Breast epithelium (tissue), 4 donors: ENCODE measurements around the gene CLEC17A. TPM values are rescaled to one million over a fixed set of nuclear protein-coding genes. Genes with fewer than 3 reads are reported as not detected.
"Not testable (repeated sequence)": the region's sequence is repeated elsewhere in the genome, so short reads cannot be mapped to it uniquely, and the experiment has no call there.

Source experiments
- DNase-seq, 2 donors: peaks; one replicate each; pipeline ENCODE4 v3.0.0-alpha.2; 2019; ENCODE audit warnings: low spot score in 2 of 2
- H3K27ac ChIP-seq, 2 donors: fragments of 200-600 bp; sonication (generic) in 1 of 2; one replicate each; pipeline ENCODE4 v1.5.1; 2016 to 2019; ENCODE audit warnings: mild to moderate bottlenecking in 1 of 2
- H3K27me3 ChIP-seq, 2 donors: fragments of 200-600 bp; sonication (generic) in 1 of 2; one replicate each; pipeline versions ENCODE4 v1.5.1 to v1.6.0; 2017 to 2019; ENCODE audit warnings: control low read depth in 1 of 2, mild to moderate bottlenecking in 1 of 2
- H3K36me3 ChIP-seq: fragments of 200-600 bp; one replicate; pipeline ENCODE4 v1.5.1; 2019
- H3K4me1 ChIP-seq, 2 donors: fragments of 200-600 bp; sonication (generic); one replicate each; pipeline ENCODE4 v1.5.1; 2016 to 2019; ENCODE audit warnings: control low read depth in 1 of 2
- H3K4me3 ChIP-seq, 3 donors: fragments of 200-600 bp; sonication (generic); 1 replicate in 2 of 3; 2 replicates in 1 of 3; pipeline ENCODE4 v1.5.1; 2016 to 2019; ENCODE audit warnings: mild to moderate bottlenecking in 3 of 3, moderate library complexity in 2 of 3
- H3K9me3 ChIP-seq, 2 donors: fragments of 200-600 bp; sonication (generic) in 1 of 2; one replicate each; pipeline ENCODE4 v1.5.1; 2016 to 2019; ENCODE audit warnings: control low read depth in 1 of 2
- CTCF ChIP-seq, 3 donors: fragments of 450-650 bp; IDR thresholded peaks; one replicate each; pipeline ENCODE4 v1.5.1; 2016 to 2017; ENCODE audit warnings: antibody characterized with exemption in 3 of 3, mild to moderate bottlenecking in 3 of 3, moderate library complexity in 3 of 3
- POLR2A ChIP-seq: fragments of 450-650 bp; IDR thresholded peaks from one replicate; pipeline ENCODE4 v1.6.1; 2016; ENCODE audit warnings: antibody characterized with exemption, mild to moderate bottlenecking, moderate library complexity
- POLR2AphosphoS5 ChIP-seq, 3 donors: sonication (generic); formaldehyde crosslinking; IDR thresholded peaks; one replicate each; pipeline ENCODE4 v1.6.1; 2017; ENCODE audit warnings: antibody characterized with exemption in 3 of 3
- intact Hi-C: fragments of 100-400 bp; cut with DNase I; formaldehyde crosslinking; loops from one replicate; pipeline ENCODE4 v1.15.1; 2023; ENCODE audit warnings: low total_unique reads
- total RNA-seq, 3 donors: library from RNA; depleted of rRNA; stranded (reverse); fragments of >200 nt; gene quantifications; one replicate each; pipeline ENCODE4 v1.1.0, GENCODE V29; 2016

CLEC17A gene
- total RNA-seq, 3 donors from 2014 or later: not detected

- H3K4me3 ChIP-seq: no peak overlapping the region
- no peaks in the 10 kb centered on the region for H3K4me1 ChIP-seq
- no peak for TF ChIP-seq CTCF (IDR thresholded peaks at IDR 0.05)
- TF ChIP-seq POLR2AphosphoS5 (IDR thresholded peaks at IDR 0.05): no peak
- TF ChIP-seq POLR2A: no peak
- intact Hi-C loops: no loop called here
- H3K27me3 ChIP-seq: no peaks in the 10 kb centered on the region
- H3K27ac ChIP-seq: no peak overlapping the region
- no peaks in the 10 kb centered on the region for H3K9me3 ChIP-seq
- no peaks in the 10 kb centered on the region for H3K36me3 ChIP-seq
- no peak for DNase-seq
Observed at GRCh38 chr19:14576363-14576762, 6.5 kb upstream of the CLEC17A start.

- Histone ChIP-seq H3K4me1 (no peaks in the 10 kb centered on the region), H3K36me3 (no peaks in the 10 kb centered on the region), H3K4me3 (no peak overlapping the region), H3K27me3 (no peaks in the 10 kb centered on the region), H3K27ac (no peak overlapping the region), H3K9me3 (no peaks in the 10 kb centered on the region)
- intact Hi-C loops: no loop called here
- no peak for TF ChIP-seq POLR2A
- no peak for TF ChIP-seq CTCF (IDR thresholded peaks at IDR 0.05)
- TF ChIP-seq POLR2AphosphoS5 (IDR thresholded peaks at IDR 0.05): no peak
- DNase-seq: no peak
Observed at GRCh38 chr19:14577264-14577663, 5.6 kb upstream of the CLEC17A start.

GRCh38 chr19:14577885-14578427, 4.9 kb upstream of the CLEC17A start:
- intact Hi-C loops: no loop called here

GRCh38 chr19:14580623-14581237, 2.2 kb upstream of the CLEC17A start:
- no peaks in the 10 kb centered on the region for H3K27me3 ChIP-seq
- no peaks in the 10 kb centered on the region for H3K9me3 ChIP-seq
- no peak for TF ChIP-seq POLR2A
- TF ChIP-seq CTCF (IDR thresholded peaks at IDR 0.05): no peak
- TF ChIP-seq POLR2AphosphoS5 (IDR thresholded peaks at IDR 0.05): no peak
- H3K27ac ChIP-seq: no peak overlapping the region
- H3K4me3 ChIP-seq: no peak overlapping the region
- no peaks in the 10 kb centered on the region for H3K4me1 ChIP-seq
- no peaks in the 10 kb centered on the region for H3K36me3 ChIP-seq
- intact Hi-C loops: no loop called here
- no peak for DNase-seq

More at GRCh38 chr19:14577885-14578427, 4.9 kb upstream of the CLEC17A start:
- Histone ChIP-seq H3K9me3 (no peaks in the 10 kb centered on the region), H3K4me1 (no peaks in the 10 kb centered on the region), H3K36me3 (no peaks in the 10 kb centered on the region), H3K27me3 (no peaks in the 10 kb centered on the region), H3K4me3 (no peak overlapping the region), H3K27ac (no peak overlapping the region)
- no peak for DNase-seq
- no peak for TF ChIP-seq CTCF (IDR thresholded peaks at IDR 0.05)
- no peak for TF ChIP-seq POLR2AphosphoS5 (IDR thresholded peaks at IDR 0.05)
- no peak for TF ChIP-seq POLR2A

GRCh38 chr19:14584372-14584771, 1.5 kb downstream of the CLEC17A start:
- H3K4me3 ChIP-seq, H3K27ac ChIP-seq: not testable (repeated sequence)

GRCh38 chr19:14585187-14585586, 2.3 kb downstream of the CLEC17A start:
- intact Hi-C loops: not testable (repeated sequence)

More at GRCh38 chr19:14584372-14584771, 1.5 kb downstream of the CLEC17A start:
- H3K9me3 ChIP-seq, H3K4me1 ChIP-seq, DNase-seq, H3K27me3 ChIP-seq, H3K36me3 ChIP-seq, intact Hi-C loops: not testable (repeated sequence)

GRCh38 chr19:14589433-14589832, 6.5 kb downstream of the CLEC17A start:
- intact Hi-C loops, H3K36me3 ChIP-seq, H3K27me3 ChIP-seq, DNase-seq, H3K4me1 ChIP-seq, H3K9me3 ChIP-seq, H3K4me3 ChIP-seq, H3K27ac ChIP-seq: not testable (repeated sequence)

More at GRCh38 chr19:14585187-14585586, 2.3 kb downstream of the CLEC17A start:
- not testable (repeated sequence) for H3K9me3 ChIP-seq, DNase-seq, H3K4me3 ChIP-seq, H3K27ac ChIP-seq, H3K4me1 ChIP-seq, H3K27me3 ChIP-seq, H3K36me3 ChIP-seq
